GM20000 (cell line): Measurements from ENCODE around the gene PABPN1L.
A peak's percentile ranks its signal among the peaks of the same experiment; 100 is the strongest.

Experiments used
- DNase-seq: peaks from one replicate; pipeline ENCODE4 v3.0.0; 2012; ENCODE audit warnings: low spot score
- CTCF ChIP-seq: IDR thresholded peaks from 2 replicates; pipeline ENCODE4 v1.5.1; 2012; ENCODE audit warnings: mild to moderate bottlenecking, control low read depth; ENCODE audit errors: extremely low read depth, missing control alignments

Gene PABPN1L

DNA sequence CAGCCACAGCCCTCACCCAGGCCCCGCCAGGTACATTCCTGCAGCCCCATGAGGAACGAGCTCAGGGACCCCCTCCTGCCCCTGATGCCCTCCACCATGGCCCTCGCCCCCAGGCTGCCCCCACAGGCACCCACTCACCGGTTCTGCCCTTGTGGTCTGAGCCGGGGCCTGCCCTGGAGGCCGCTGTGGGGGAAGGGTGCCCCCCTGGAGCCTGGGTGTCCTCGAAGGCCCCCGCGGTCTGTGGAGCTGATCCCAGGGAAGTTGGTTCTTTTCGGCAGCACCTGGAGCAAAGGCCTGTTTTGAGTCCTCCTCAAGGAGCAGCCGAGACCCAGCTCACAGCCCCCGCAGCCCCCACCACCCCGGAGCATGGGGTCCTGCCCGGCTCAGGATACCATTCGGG, 2.4 kb downstream of the PABPN1L start:
- no peak for DNase-seq

DNA sequence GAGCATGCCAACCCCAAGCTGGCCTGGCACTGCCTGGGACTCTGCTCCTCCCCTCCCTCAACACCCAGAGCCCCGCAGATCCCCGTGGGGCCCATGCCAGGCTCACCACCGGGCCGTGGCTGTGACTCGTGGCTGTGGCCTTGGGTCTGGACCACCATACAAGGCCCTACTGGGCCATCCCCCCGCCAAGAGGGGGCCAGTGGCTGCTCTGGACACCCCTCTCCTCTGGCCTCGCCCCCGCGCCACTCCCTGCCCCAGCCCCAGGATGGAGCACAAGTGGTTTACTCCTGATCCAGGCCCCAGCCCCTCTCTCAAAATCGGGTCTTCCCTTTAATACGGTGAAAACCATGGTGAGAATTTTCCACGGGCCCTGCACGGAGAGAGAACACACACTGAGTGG, 3.0 kb downstream of the PABPN1L start:
- DNase-seq, result no peak
- TF ChIP-seq CTCF, result no peak

More for the DNA sequence above, 2.4 kb downstream of the PABPN1L start:
- no peak for TF ChIP-seq CTCF

GRCh38 chr16:88862968-88863367, 3.5 kb downstream of the PABPN1L start:
- no peak for TF ChIP-seq CTCF
- no peak for DNase-seq

DNA sequence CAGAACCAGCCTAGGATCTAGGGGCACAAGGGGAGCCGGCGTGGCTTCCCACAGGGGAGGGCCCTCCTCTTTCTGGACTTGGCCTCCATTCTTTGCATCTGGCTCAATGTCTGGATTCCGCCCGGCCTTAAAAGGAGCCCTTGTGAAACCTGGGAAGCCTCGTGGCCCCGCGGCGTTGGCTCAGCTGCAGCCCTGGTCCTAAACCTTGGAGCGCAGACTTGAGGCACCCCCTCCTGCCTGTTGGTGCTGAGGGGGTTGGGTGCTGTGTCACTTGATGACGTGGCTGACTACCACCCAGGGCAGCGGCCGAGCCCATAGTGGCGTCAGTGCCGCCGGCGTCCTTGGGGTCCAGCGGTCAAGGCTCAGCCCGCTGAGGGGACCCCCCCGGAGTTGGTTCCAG, 5.1 kb downstream of the PABPN1L start:
- DNase-seq, result no peak
- no peak for TF ChIP-seq CTCF

- no peak for DNase-seq
- TF ChIP-seq CTCF, result no peak
Measured at GRCh38 chr16:88859381-88860091, 6.9 kb downstream of the PABPN1L start.

DNA sequence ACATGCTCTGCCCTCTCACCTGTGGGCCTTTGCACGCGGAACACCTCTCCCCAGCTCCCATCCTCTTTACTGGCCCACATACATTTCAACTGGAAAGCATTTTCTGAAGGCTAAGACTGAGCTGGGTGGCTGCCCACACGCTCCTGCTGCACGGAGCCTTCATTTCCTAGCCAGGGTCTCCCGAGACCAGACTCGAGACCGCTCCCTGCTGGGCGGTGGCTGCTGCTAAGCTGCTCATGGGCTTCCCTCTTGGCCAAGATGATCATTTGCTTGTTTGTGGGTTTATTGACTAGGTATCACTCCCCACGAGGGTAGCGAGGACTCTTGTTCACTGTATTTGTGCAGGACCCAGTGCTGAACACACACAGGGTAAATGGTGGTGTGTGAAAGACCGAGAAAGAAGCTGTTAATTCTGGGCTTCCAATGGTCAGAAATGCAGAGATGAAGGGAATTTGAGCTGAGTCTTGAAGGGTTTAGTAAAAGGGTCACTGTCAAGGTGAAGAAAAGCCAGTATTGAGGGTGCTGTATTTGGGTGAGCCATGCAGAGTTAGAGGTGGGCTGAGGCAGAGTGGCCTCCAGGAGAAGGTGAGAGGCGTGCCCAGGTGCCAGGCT, 8.6 kb downstream of the PABPN1L start:
- peak; percentile 91 for DNase-seq
- TF ChIP-seq CTCF, result peak; percentile 84

DNA sequence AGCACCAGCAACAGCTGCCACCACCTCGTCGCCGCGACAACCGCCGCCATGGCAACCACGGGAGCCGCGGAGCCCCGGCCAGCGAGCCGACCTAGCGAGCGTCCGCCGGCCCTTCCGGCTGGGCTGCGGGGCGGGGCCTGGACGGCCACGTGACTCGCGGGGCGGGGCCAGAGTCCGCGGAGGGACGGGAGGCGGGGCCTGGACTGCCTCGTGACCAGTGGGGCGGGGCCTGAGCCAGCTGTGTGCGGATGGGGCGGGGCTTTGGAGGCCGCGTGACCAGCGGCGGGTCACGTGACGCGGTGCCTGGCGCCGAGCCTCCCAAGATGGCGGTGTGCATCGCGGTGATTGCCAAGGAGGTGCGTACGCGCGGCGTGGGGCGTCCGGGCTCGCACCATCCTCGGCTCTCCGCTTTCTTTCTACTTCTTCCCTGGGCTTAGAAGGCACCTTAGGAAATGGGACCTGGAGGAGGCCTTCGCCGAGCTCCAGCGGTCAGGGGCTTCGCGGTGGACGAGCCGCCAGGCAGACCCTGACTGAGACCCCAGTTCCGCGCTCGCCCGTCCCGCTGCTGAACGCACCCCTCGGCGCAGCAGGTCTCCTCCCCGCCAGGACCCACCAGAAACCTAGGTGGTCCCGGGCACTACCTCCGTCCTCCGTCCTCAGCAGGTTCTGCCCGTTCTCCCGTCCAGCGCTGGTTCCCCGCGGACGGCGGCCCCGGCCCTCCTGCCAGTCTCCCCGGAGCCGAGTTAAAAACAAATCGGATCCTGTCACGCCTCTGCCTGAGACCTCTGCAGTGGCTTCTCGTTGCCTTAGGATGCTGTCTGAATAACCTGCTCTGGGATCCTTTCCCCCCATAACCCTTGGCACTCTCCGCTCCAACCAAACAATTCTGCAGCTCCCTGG, 9.4 kb downstream of the PABPN1L start, which contains the start of the genes GALNS and TRAPPC2L:
GALNS (minus strand) TSS at position 120 of the 900 bp plus-strand sequence; CDS start at position 50, 70 bp downstream.
TRAPPC2L (plus strand) TSS at position 300 of the 900 bp plus-strand sequence; CDS start at position 324, 24 bp downstream.
- DNase-seq, result peak; percentile 100
- TF ChIP-seq CTCF, result no peak
